H1 (cell line): ENCODE data around the gene EGLN3. TPM values are rescaled to one million over a fixed set of nuclear protein-coding genes. Genes with fewer than 3 reads are reported as not detected.
A peak's percentile ranks its signal among the peaks of the same experiment; 100 is the strongest.

Experiments used
- CTCF ChIA-PET: fragments of 300-600 bp; sonication (Branson Sonifier 250); formaldehyde crosslinking; loops from one replicate; lab custom pipeline; 2021; ENCODE audit not compliant: partially characterized antibody; lab: Charles Lee
- POLR2A ChIA-PET: fragments of 300-600 bp; sonication (Branson Sonifier 250); formaldehyde crosslinking; loops from one replicate; lab custom pipeline; 2021; ENCODE audit warnings: inconsistent platforms; ENCODE audit not compliant: partially characterized antibody; lab: Charles Lee
- DNase-seq, 2 experiments: peaks; one replicate each; pipeline versions ENCODE4 v3.0.0 to v3.0.0-alpha.2; 2010 to 2022; ENCODE audit warnings: low spot score in 2 of 2, low read depth in 1 of 2, mixed read lengths in 1 of 2
- FAIRE-seq: peaks from 2 replicates; lab custom pipeline; 2011; peaks lifted over from hg19 to GRCh38; lab: Jason Lieb, UNC
- H2AFZ ChIP-seq: 2 replicates; pipeline ENCODE4 v1.8.1; 2012; ENCODE audit warnings: low read length, inconsistent platforms
- H2AK5ac ChIP-seq: 2 replicates; pipeline ENCODE4 v1.6.1; 2013; ENCODE audit warnings: low read depth, low read length
- H2BK120ac ChIP-seq: replicated peaks from 2 replicates; pipeline ENCODE3; 2013; ENCODE audit warnings: low read depth, low read length, inconsistent platforms
- H2BK12ac ChIP-seq: 2 replicates; pipeline ENCODE4 v1.6.1; 2013; ENCODE audit warnings: low read depth, low read length
- H2BK15ac ChIP-seq: 2 replicates; pipeline ENCODE4 v1.6.1; 2013; ENCODE audit warnings: low read length
- H2BK20ac ChIP-seq: 2 replicates; pipeline ENCODE4 v1.6.1; 2013; ENCODE audit warnings: low read length
- H2BK5ac ChIP-seq: 2 replicates; pipeline ENCODE4 v1.6.1; 2013; ENCODE audit warnings: low read depth, low read length
- H3K14ac ChIP-seq: 2 replicates; pipeline ENCODE4 v1.6.1; 2013; ENCODE audit warnings: inconsistent platforms; ENCODE audit not compliant: insufficient read length
- H3K18ac ChIP-seq: 2 replicates; pipeline ENCODE4 v1.6.1; 2013; ENCODE audit warnings: low read length; ENCODE audit errors: extremely low read depth
- H3K23ac ChIP-seq: 2 replicates; pipeline ENCODE4 v1.6.1; 2013; ENCODE audit warnings: inconsistent platforms; ENCODE audit not compliant: insufficient read length
- H3K23me2 ChIP-seq: 2 replicates; pipeline ENCODE4 v1.6.1; 2013; ENCODE audit warnings: low read depth, low read length
- H3K27ac ChIP-seq: 2 replicates; pipeline ENCODE4 v1.6.1; 2011; ENCODE audit warnings: low read depth, low read length, inconsistent platforms
- H3K27me3 ChIP-seq, 4 experiments: replicated peaks in 1 of 4; 1 replicate in 1 of 4; 2 replicates in 3 of 4; pipeline versions ENCODE4 v1.6.1 to v1.8.1; 2011 to 2013; ENCODE audit warnings: low read length in 3 of 4, mild to moderate bottlenecking in 3 of 4, inconsistent platforms in 2 of 4, mixed read lengths in 2 of 4, moderate library complexity in 1 of 4; ENCODE audit not compliant: control insufficient read depth in 3 of 4, insufficient read depth in 3 of 4; ENCODE audit errors: extremely low read depth in 1 of 4
- H3K36me3 ChIP-seq, 4 experiments: 2 replicates each; pipeline versions ENCODE4 v1.6.1 to v1.8.1; 2011 to 2013; ENCODE audit warnings: mild to moderate bottlenecking in 4 of 4, low read length in 3 of 4, moderate library complexity in 2 of 4, control low read depth in 1 of 4, inconsistent platforms in 1 of 4; ENCODE audit not compliant: insufficient read depth in 4 of 4, control insufficient read depth in 2 of 4
- H3K4ac ChIP-seq: replicated peaks from 2 replicates; pipeline ENCODE3; 2013; ENCODE audit warnings: low read length, low read depth, mixed read lengths, inconsistent platforms; ENCODE audit not compliant: insufficient read length
- H3K4me1 ChIP-seq, 4 experiments: replicated peaks in 1 of 4; 1 replicate in 1 of 4; 2 replicates in 3 of 4; pipeline versions ENCODE4 v1.6.1 to v1.8.1; 2011 to 2013; ENCODE audit warnings: low read length in 3 of 4, inconsistent platforms in 2 of 4, mixed read lengths in 1 of 4; ENCODE audit not compliant: insufficient read depth in 4 of 4, control insufficient read depth in 3 of 4
- H3K4me2 ChIP-seq, 2 experiments: 2 replicates each; pipeline versions ENCODE4 v1.6.1 to v1.8.1; 2011 to 2013; ENCODE audit warnings: low read depth in 2 of 2, low read length in 2 of 2, control low read depth in 1 of 2, inconsistent platforms in 1 of 2, mild to moderate bottlenecking in 1 of 2; ENCODE audit not compliant: insufficient read depth in 1 of 2
- H3K4me3 ChIP-seq, 4 experiments: fragments of 200-600, 300-600 bp in 1 of 4; sonication (generic), shearing (Covaris generic), sonication (Bioruptor Twin) in 1 of 4; 2 replicates each; pipeline versions ENCODE4 v1.5.1 to v1.8.1; 2011 to 2016; ENCODE audit warnings: low read length in 4 of 4, low read depth in 3 of 4, control low read depth in 2 of 4, inconsistent platforms in 2 of 4, mild to moderate bottlenecking in 2 of 4, mixed read lengths in 1 of 4, moderate library complexity in 1 of 4; ENCODE audit not compliant: insufficient read depth in 2 of 4; ENCODE audit errors: extremely low read depth in 1 of 4
- H3K56ac ChIP-seq: replicated peaks from 2 replicates; pipeline ENCODE3; 2013; ENCODE audit warnings: low read depth, mild to moderate bottlenecking, mixed read lengths, low read length, inconsistent platforms; ENCODE audit not compliant: insufficient read length
- H3K79me1 ChIP-seq: 2 replicates; pipeline ENCODE4 v1.6.1; 2013; ENCODE audit warnings: low read depth, low read length, control low read depth
- H3K79me2 ChIP-seq, 2 experiments: 2 replicates each; pipeline versions ENCODE4 v1.6.1 to v1.8.1; 2012 to 2013; ENCODE audit warnings: low read length in 2 of 2, mild to moderate bottlenecking in 2 of 2, inconsistent platforms in 1 of 2; ENCODE audit not compliant: insufficient read depth in 2 of 2, control insufficient read depth in 1 of 2
- H3K9ac ChIP-seq, 4 experiments: replicated peaks in 1 of 4; 1 replicate in 1 of 4; 2 replicates in 3 of 4; pipeline versions ENCODE4 v1.6.1 to v1.8.1; 2011 to 2013; ENCODE audit warnings: low read depth in 3 of 4, low read length in 3 of 4, control low read depth in 2 of 4, mild to moderate bottlenecking in 2 of 4, moderate library complexity in 2 of 4, inconsistent platforms in 1 of 4; ENCODE audit errors: extremely low read depth in 1 of 4
- H3K9me3 ChIP-seq, 2 experiments: 2 replicates each; pipeline versions ENCODE4 v1.6.1 to v1.8.1; 2012 to 2013; ENCODE audit warnings: mild to moderate bottlenecking in 2 of 2, moderate library complexity in 2 of 2, control low read depth in 1 of 2, inconsistent platforms in 1 of 2, low read depth in 1 of 2, low read length in 1 of 2, mixed read lengths in 1 of 2; ENCODE audit not compliant: insufficient read depth in 2 of 2
- H4K20me1 ChIP-seq, 2 experiments: replicated peaks in 1 of 2; 2 replicates each; pipeline versions ENCODE3 to v1.8.1; 2011 to 2013; ENCODE audit warnings: inconsistent platforms in 2 of 2, low read length in 2 of 2, mild to moderate bottlenecking in 1 of 2; ENCODE audit not compliant: insufficient read depth in 2 of 2, control insufficient read depth in 1 of 2
- H4K5ac ChIP-seq: 2 replicates; pipeline ENCODE4 v1.6.1; 2013; ENCODE audit warnings: low read length, low read depth, mixed read lengths, inconsistent platforms; ENCODE audit not compliant: insufficient read length
- H4K8ac ChIP-seq: 2 replicates; pipeline ENCODE4 v1.8.0; 2013; ENCODE audit warnings: mild to moderate bottlenecking, moderate library complexity, low read length, inconsistent platforms; ENCODE audit not compliant: insufficient read depth; ENCODE audit errors: extremely low read depth
- H4K91ac ChIP-seq: replicated peaks from 2 replicates; pipeline ENCODE3; 2013; ENCODE audit warnings: low read length, mixed read lengths, inconsistent platforms; ENCODE audit not compliant: insufficient read length
- JUN ChIP-seq: IDR thresholded peaks from 2 replicates; pipeline ENCODE4 v1.6.1; 2011; ENCODE audit warnings: low read depth, mild to moderate bottlenecking, improper control_type of control experiment, low read length
- SP1 ChIP-seq: IDR thresholded peaks from 2 replicates; pipeline ENCODE4 v1.6.1; 2011; ENCODE audit warnings: low read depth, low read length
- WGBS, 2 experiments: shearing (Covaris generic) in 1 of 2; methylation state at CpG; one replicate each; pipeline versions ENCODE4 v1.1.6 to v1.1.7; 2013 to 2015; ENCODE audit warnings: low lambda C conversion rate in 2 of 2, mixed read lengths in 2 of 2, inconsistent platforms in 1 of 2, low coverage in 1 of 2, missing lambda C conversion rate in 1 of 2; ENCODE audit not compliant: insufficient replicate concordance in 2 of 2, insufficient coverage in 1 of 2, insufficient read length in 1 of 2; ENCODE audit errors: extremely low coverage in 1 of 2, missing lambda C conversion rate in 1 of 2; 5-methylcytosine and 5-hydroxymethylcytosine counted together
- polyA plus RNA-seq, 7 experiments: library from polyadenylated mRNA; depleted of rRNA in 3 of 7; stranded (reverse) in 5 of 7; unstranded in 2 of 7; fragments of >200 nt in 5 of 7; fragments of 200-250 nt in 2 of 7; gene quantifications; 1 replicate in 5 of 7; 2 replicates in 1 of 7; 4 replicates in 1 of 7; pipeline versions ENCODE4 v1.2.1 to v1.2.3, GENCODE V29; 2011 to 2013; ENCODE audit warnings: missing spikeins in 2 of 7, mixed read lengths in 2 of 7
- total RNA-seq: library from RNA; stranded (reverse); fragmentation: NEBNext Ultra II Directional; extraction: Animal tissue kit (Norgen Biotek cat#: 25700); gene quantifications from 2 replicates; pipeline ENCODE4 v1.2.1, GENCODE V29; 2021
- TF ChIP-seq, protein P1 (sequence below), 3 experiments: IDR thresholded peaks; 1 replicate in 2 of 3; 2 replicates in 1 of 3; pipeline versions ENCODE4 v1.5.1 to v1.6.1; 2011; ENCODE audit warnings: low read length in 3 of 3, mild to moderate bottlenecking in 3 of 3, inconsistent platforms in 2 of 3, low read depth in 1 of 3, moderate library complexity in 1 of 3; ENCODE audit not compliant: insufficient read depth in 1 of 3; ENCODE audit errors: control extremely low read depth in 1 of 3

The EGLN3 gene
- total and polyA plus RNA-seq, 2 of the 8 experiments (the other 6 are each of a cell fraction or from before 2014, with no cell fraction given): 10.6 to 27.3 TPM

GRCh38 chr14:33933386-33933933, 17.4 kb downstream of the EGLN3 start:
- Histone ChIP-seq H2BK5ac (0 out of 2 replicates have a peak overlapping the region, but pooled peaks have one; percentile 13), H4K20me1 (peaks cover 0 to 5% of the 10 kb centered on the region in 2 experiments)
- TF ChIP-seq JUN (no peak), SP1 (no peak)
- TF ChIP-seq, protein P1, sequence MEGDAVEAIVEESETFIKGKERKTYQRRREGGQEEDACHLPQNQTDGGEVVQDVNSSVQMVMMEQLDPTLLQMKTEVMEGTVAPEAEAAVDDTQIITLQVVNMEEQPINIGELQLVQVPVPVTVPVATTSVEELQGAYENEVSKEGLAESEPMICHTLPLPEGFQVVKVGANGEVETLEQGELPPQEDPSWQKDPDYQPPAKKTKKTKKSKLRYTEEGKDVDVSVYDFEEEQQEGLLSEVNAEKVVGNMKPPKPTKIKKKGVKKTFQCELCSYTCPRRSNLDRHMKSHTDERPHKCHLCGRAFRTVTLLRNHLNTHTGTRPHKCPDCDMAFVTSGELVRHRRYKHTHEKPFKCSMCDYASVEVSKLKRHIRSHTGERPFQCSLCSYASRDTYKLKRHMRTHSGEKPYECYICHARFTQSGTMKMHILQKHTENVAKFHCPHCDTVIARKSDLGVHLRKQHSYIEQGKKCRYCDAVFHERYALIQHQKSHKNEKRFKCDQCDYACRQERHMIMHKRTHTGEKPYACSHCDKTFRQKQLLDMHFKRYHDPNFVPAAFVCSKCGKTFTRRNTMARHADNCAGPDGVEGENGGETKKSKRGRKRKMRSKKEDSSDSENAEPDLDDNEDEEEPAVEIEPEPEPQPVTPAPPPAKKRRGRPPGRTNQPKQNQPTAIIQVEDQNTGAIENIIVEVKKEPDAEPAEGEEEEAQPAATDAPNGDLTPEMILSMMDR (IDR thresholded peaks at IDR 0.05; ENCODE audit: control extremely low read depth in 1 of 3, insufficient read depth in 1 of 3, low read depth in 1 of 3, low read length in 3 of 3): no peak
- TF ChIP-seq, all 59 proteins: peak for 0
- 0 out of 2 replicates have a peak overlapping the region, but pooled peaks have one; percentile 2 for H2BK15ac ChIP-seq
- H3K56ac ChIP-seq: no peak overlapping the region
- POLR2A ChIA-PET: interaction anchor here (1.1 to 1.4 kb wide), 2 partner anchors 17 to 18 kb away, joined by 3 read pairs; partner anchors contain the start of gene EGLN3
- no peak overlapping the region for H3K14ac ChIP-seq
- H3K36me3 ChIP-seq: peaks cover 0 to 14% (median 4%) of the 10 kb centered on the region in 4 experiments; a peak in 5 of 8 replicates
- FAIRE-seq (no peak), DNase-seq (no peak)
- H3K79me2 ChIP-seq: peaks cover 0 to 70% of the 10 kb centered on the region in 2 experiments; a peak in 3 of 4 replicates
- peak overlapping the region; percentile 24 for H2BK120ac ChIP-seq
- no peak overlapping the region for H2AFZ ChIP-seq
- no peaks in the 10 kb centered on the region for H3K9me3 ChIP-seq
- peaks cover 5% of the 10 kb centered on the region; the same call in 1 of the 2 replicates for H3K79me1 ChIP-seq
- no peaks in the 10 kb centered on the region for H3K27me3 ChIP-seq
- no peak overlapping the region for H3K4me3 ChIP-seq
- H3K23me2 ChIP-seq: no peaks in the 10 kb centered on the region
- H2BK12ac ChIP-seq: peak overlapping the region; percentile 22; the same call in 1 of the 2 replicates
- WGBS, 2 experiments: 92% methylated on average over 8 of the region's 8 CpGs; no CpG with 5 or more reads in 1 of the 2 experiments
- H4K5ac ChIP-seq: no peak overlapping the region
- no peak overlapping the region for H4K8ac ChIP-seq
- no peak overlapping the region for H2AK5ac ChIP-seq
- H2BK20ac ChIP-seq: no peak overlapping the region
- H3K18ac ChIP-seq: 0 out of 2 replicates have a peak overlapping the region, but pooled peaks have one; percentile 40
- peaks cover 19 to 43% (median 33%) of the 10 kb centered on the region in 4 experiments for H3K4me1 ChIP-seq
- H3K27ac ChIP-seq: no peak overlapping the region
- H4K91ac ChIP-seq: peak overlapping the region; percentile 22
- H3K23ac ChIP-seq: no peak overlapping the region
- CTCF ChIA-PET: interaction anchor here (1.2 to 2.0 kb wide), 5 partner anchors 8 to 165 kb away, joined by 4 to 7 read pairs (median 5); no protein-coding TSS in a partner anchor
- peak overlapping the region in 1 of 2 experiments; percentile 7; a peak in 2 of 4 replicates for H3K4me2 ChIP-seq
- no peak overlapping the region for H3K4ac ChIP-seq
- no peak overlapping the region for H3K9ac ChIP-seq
